ENCODE measurements around the gene PRRT4.

The PRRT4 gene

GRCh38 chr7:128394904-128395496 is 33.5 kb upstream of the PRRT4 start:
- DNase-seq: no peak

GRCh38 chr7:128393526-128394330 is 32.2 kb upstream of the PRRT4 start:
- no peak for DNase-seq

GRCh38 chr7:128392446-128393327 is 31.2 kb upstream of the PRRT4 start:
- DNase-seq: no peak

GRCh38 chr7:128391805-128392204 is 30.3 kb upstream of the PRRT4 start:
- DNase-seq: no peak

- DNase-seq: no peak
These were observed 29.5 kb upstream of the PRRT4 start for GRCh38 chr7:128390871-128391565.

- no peak for DNase-seq
These were observed 28.3 kb upstream of the PRRT4 start for GRCh38 chr7:128389618-128390329.

- no peak for DNase-seq
These were observed 27.7 kb upstream of the PRRT4 start for GRCh38 chr7:128389085-128389617.

- no peak for DNase-seq
These were observed 26.6 kb upstream of the PRRT4 start for GRCh38 chr7:128388145-128388485.

- DNase-seq: peak; percentile 54 to 76
These were observed 26.0 kb upstream of the PRRT4 start for GRCh38 chr7:128387216-128388144.

GRCh38 chr7:128385988-128386925 is 24.8 kb upstream of the PRRT4 start:
- no peak for DNase-seq

- no peak for DNase-seq
These were observed 23.2 kb upstream of the PRRT4 start for GRCh38 chr7:128384726-128385125.

GRCh38 chr7:128383776-128384175 is 22.3 kb upstream of the PRRT4 start:
- no peak for DNase-seq

- DNase-seq: no peak
These were observed 19.8 kb upstream of the PRRT4 start for GRCh38 chr7:128381161-128381821.

- DNase-seq: no peak
These were observed 19.1 kb upstream of the PRRT4 start for GRCh38 chr7:128380483-128381106.

GRCh38 chr7:128379900-128380479 is 18.5 kb upstream of the PRRT4 start:
- no peak for DNase-seq

GRCh38 chr7:128378637-128379036 is 17.1 kb upstream of the PRRT4 start:
- DNase-seq: no peak

GRCh38 chr7:128376077-128376476 is 14.6 kb upstream of the PRRT4 start:
- DNase-seq: no peak

- no peak for DNase-seq
These were observed 12.6 kb upstream of the PRRT4 start for GRCh38 chr7:128374041-128374440.

All from NCI-H1930 (cell line).